ENCODE data around the gene BTBD6. TPM values are rescaled to one million over a fixed set of nuclear protein-coding genes. Genes with fewer than 3 reads are reported as not detected.
"Not testable (repeated sequence)": the region's sequence is repeated elsewhere in the genome, so short reads cannot be mapped to it uniquely, and the experiment has no call there.

The BTBD6 gene
- total and polyA plus RNA-seq, 2 experiments from 2014 or later, result 2.2 to 11.6 TPM

- not testable (repeated sequence) for H3K27ac Mint-ChIP-seq; H3F3A ChIP-seq (replicated peaks; ENCODE audit: low read depth); H3K4me3 Mint-ChIP-seq; H3K27me3 ChIP-seq (ENCODE audit: insufficient read depth); H3K4me1 ChIP-seq (ENCODE audit: insufficient read depth); H3K9me2 ChIP-seq (ENCODE audit: insufficient read depth); ATAC-seq; H3K4me2 ChIP-seq; H3K4me3 ChIP-seq; H3K36me3 Mint-ChIP-seq (ENCODE audit: low read depth); DNase-seq (ENCODE audit: low spot score); H3K79me2 ChIP-seq (replicated peaks; ENCODE audit: insufficient read depth); H3K9me3 Mint-ChIP-seq; H3K36me3 ChIP-seq (ENCODE audit: insufficient read depth); H3K27me3 Mint-ChIP-seq (ENCODE audit: insufficient read depth, low read depth, poor library complexity); H3K27ac ChIP-seq (ENCODE audit: low read depth); H4K20me1 ChIP-seq (replicated peaks; ENCODE audit: insufficient read depth); H2AFZ ChIP-seq
- H3K4me1 Mint-ChIP-seq, result peaks cover 11% of the 10 kb centered on the region
Measured at GRCh38 chr14:105277448-105277847, 29.1 kb downstream of the BTBD6 start.

GRCh38 chr14:105279642-105280361 lies 31.5 kb downstream of the BTBD6 start:
- ATAC-seq, result no peak
- DNase-seq (ENCODE audit: low spot score), result no peak
- Mint-ChIP-seq H3K36me3 (ENCODE audit: low read depth) (no peaks in the 10 kb centered on the region), H3K4me3 (no peak overlapping the region), H3K27ac (no peak overlapping the region), H3K27me3 (ENCODE audit: insufficient read depth, low read depth, poor library complexity) (peaks cover 9% of the 10 kb centered on the region), H3K4me1 (peaks cover 20% of the 10 kb centered on the region), H3K9me3 (no peaks in the 10 kb centered on the region)
- peaks cover 27% of the 10 kb centered on the region for H3K79me2 ChIP-seq (replicated peaks; ENCODE audit: insufficient read depth)
- no peaks in the 10 kb centered on the region for H3F3A ChIP-seq (replicated peaks; ENCODE audit: low read depth)
- no peak overlapping the region for H3K4me2 ChIP-seq
- no peaks in the 10 kb centered on the region for H3K36me3 ChIP-seq (ENCODE audit: insufficient read depth)
- H4K20me1 ChIP-seq (replicated peaks; ENCODE audit: insufficient read depth), result peaks cover 16% of the 10 kb centered on the region
- H3K27me3 ChIP-seq (ENCODE audit: insufficient read depth), result no peaks in the 10 kb centered on the region
- H3K4me1 ChIP-seq (ENCODE audit: insufficient read depth), result peaks cover 3% of the 10 kb centered on the region; the same call in 1 of the 2 replicates
- no peak overlapping the region for H2AFZ ChIP-seq
- no peak overlapping the region for H3K27ac ChIP-seq (ENCODE audit: low read depth)
- H3K4me3 ChIP-seq, result no peak overlapping the region
- no peaks in the 10 kb centered on the region for H3K9me2 ChIP-seq (ENCODE audit: insufficient read depth)
- TF ChIP-seq CREB1 (CRISPR knock-in tag; IDR thresholded peaks at IDR 0.05; ENCODE audit: low read depth) (no peak), POLR2AphosphoS5 (IDR thresholded peaks at IDR 0.05; ENCODE audit: low read depth) (no peak), NANOG (IDR thresholded peaks at IDR 0.05; ENCODE audit: borderline replicate concordance) (no peak), ETS1 (IDR thresholded peaks at IDR 0.05) (no peak), ZNF462 (CRISPR knock-in tag; IDR thresholded peaks at IDR 0.05) (no peak), REST (IDR thresholded peaks at IDR 0.05; ENCODE audit: unreplicated experiment) (no peak), JUNB (IDR thresholded peaks at IDR 0.05; ENCODE audit: unreplicated experiment) (no peak), CTCF (conservative IDR thresholded peaks at IDR 0.05; ENCODE audit: low read depth in 2 of 2) (no peak), ZNF114 (CRISPR knock-in tag; IDR thresholded peaks at IDR 0.05) (no peak)
